GM12891 (cell line): ENCODE measurements around the gene GPATCH1.

Experiments
- POLR2A ChIP-seq: IDR thresholded peaks from 2 replicates; pipeline ENCODE4 v1.6.1; 2011; ENCODE audit warnings: low read depth, low read length, control low read depth
- POLR2AphosphoS5 ChIP-seq: IDR thresholded peaks from 2 replicates; pipeline ENCODE4 v1.6.1; 2011; ENCODE audit warnings: low read depth, low read length, control low read depth
- SPI1 ChIP-seq: IDR thresholded peaks from 2 replicates; pipeline ENCODE4 v1.6.1; 2011; ENCODE audit warnings: low read depth, low read length, control low read depth
- TAF1 ChIP-seq: IDR thresholded peaks from 2 replicates; pipeline ENCODE4 v1.6.1; 2011; ENCODE audit warnings: low read depth, low read length, control low read depth

GRCh38 chr19:33062902-33063301, 18.1 kb upstream of the GPATCH1 start:
- TF ChIP-seq POLR2A (no peak), POLR2AphosphoS5 (no peak), TAF1 (no peak), SPI1 (no peak)
